C4-2B (cell line): ENCODE results near the gene BPGM.

Experiments used
- H3K27ac ChIP-seq: fragments of 450-650 bp; 2 replicates; pipeline ENCODE4 v1.5.1; 2017
- ZFX ChIP-seq: fragments of 450-650 bp; IDR thresholded peaks from 2 replicates; pipeline ENCODE4 v1.6.1; 2017
- TF ChIP-seq, protein P1 (sequence below): fragments of 450-650 bp; conservative IDR thresholded peaks from 2 replicates; pipeline ENCODE4 v1.5.1; 2017; ENCODE audit warnings: mild to moderate bottlenecking

BPGM gene

DNA sequence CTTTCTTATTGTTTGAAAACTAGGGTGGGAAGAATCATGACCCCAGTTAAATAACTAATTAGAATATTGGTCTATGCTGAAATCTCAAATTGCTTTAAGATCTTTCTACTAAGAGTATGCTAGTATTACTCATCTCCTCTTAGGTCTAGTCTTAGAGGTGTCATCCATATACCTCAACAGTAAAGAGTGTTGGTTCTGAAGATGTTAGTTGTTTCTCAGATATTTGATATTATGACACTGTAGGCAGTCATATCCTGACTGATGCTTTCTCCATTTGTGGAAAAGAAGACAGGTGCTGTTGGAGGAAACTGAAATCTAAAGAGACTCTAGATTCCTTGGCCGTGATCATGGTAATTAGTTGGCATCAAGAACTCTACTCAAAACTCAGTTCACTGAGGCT, 21.2 kb downstream of the BPGM start:
- H3K27ac ChIP-seq, result no peak overlapping the region
- TF ChIP-seq, protein P1, sequence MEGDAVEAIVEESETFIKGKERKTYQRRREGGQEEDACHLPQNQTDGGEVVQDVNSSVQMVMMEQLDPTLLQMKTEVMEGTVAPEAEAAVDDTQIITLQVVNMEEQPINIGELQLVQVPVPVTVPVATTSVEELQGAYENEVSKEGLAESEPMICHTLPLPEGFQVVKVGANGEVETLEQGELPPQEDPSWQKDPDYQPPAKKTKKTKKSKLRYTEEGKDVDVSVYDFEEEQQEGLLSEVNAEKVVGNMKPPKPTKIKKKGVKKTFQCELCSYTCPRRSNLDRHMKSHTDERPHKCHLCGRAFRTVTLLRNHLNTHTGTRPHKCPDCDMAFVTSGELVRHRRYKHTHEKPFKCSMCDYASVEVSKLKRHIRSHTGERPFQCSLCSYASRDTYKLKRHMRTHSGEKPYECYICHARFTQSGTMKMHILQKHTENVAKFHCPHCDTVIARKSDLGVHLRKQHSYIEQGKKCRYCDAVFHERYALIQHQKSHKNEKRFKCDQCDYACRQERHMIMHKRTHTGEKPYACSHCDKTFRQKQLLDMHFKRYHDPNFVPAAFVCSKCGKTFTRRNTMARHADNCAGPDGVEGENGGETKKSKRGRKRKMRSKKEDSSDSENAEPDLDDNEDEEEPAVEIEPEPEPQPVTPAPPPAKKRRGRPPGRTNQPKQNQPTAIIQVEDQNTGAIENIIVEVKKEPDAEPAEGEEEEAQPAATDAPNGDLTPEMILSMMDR, result no peak
- TF ChIP-seq ZFX, result no peak

DNA sequence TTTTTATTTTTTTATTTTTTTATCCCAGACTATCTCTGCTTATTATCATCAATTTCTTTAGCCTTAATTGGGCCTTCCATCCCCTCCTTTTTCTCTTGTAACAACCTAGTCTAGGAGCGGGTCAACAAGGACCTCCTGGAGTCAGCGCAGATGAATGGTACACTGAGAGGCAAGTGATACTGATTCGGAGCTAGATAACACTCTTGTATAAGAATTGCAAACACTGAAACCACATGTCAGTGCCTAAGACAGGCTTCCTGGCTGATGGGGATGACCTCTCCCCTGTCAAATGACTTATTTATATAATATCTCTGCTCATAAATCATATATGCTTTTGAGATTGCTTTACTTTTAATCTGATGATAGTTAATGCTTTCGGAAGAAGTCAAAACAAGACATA, 22.7 kb downstream of the BPGM start:
- H3K27ac ChIP-seq, result no peak overlapping the region

DNA sequence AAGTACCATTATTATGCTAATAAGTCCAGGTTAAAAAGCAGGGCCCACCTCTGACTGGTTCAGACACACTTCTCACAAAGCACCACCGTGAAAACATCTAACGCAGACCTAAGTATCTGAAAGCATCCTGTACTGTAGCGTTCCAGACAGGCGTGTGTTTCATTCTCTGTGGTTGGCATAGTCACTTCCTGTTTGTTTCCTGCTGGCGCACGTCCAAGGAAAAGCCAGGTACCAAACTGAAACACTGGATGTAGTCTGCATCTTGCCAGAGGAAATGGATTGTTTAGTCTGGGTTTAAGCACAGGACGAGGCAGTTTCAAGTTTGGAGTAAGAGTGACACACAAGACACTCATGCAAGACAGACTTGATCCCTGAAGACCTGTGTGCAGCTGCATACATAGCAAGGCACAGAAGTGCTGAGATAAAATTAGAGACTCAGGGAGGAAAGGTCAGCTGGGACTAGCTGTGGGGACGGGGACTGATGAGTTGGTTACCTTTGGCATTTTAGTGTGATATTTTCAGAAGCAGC, 23.3 kb downstream of the BPGM start:
- no peak overlapping the region for H3K27ac ChIP-seq

More for the DNA sequence above, 22.7 kb downstream of the BPGM start:
- TF ChIP-seq ZFX, result no peak
- TF ChIP-seq, protein P1, result no peak

DNA sequence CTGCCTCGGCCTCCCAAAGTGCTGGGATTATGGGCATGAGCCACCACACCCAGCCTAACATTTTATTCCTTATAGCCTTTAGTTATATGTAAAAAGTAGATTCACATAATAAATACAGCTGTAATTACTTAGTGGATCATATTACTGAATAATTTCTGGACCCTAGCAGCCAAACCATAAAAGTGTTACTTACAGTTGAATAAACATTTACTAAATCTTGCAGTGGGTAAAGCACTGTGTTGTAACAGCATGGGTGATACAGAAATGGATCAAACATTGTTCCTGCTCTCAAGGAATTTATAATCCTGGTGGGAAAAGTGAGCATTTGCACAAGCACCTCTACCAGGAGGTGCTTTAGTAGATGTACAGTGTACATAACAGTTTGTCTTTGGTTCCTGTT, 25.0 kb downstream of the BPGM start:
- no peak overlapping the region for H3K27ac ChIP-seq
- TF ChIP-seq, protein P1, result no peak
- TF ChIP-seq ZFX, result no peak

More for the DNA sequence above, 23.3 kb downstream of the BPGM start:
- TF ChIP-seq, protein P1, result no peak

DNA sequence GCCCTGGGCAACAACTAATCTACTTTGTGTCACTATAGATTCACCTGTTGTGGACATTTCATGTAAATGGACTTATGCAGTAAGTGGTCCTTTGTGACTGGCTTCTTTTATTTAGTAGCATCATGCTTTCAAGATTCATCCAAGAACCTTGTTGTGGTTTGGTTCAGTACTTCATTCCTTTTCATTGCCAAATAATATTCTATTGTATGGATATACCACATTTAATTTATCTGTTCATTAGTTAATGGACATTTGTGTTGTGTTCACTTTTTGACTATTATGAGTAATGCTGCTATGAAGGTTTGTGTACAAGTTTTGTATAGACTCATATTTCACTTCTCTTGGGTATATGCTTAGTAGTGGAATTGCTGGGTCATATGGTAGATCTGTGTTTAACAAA, 27.8 kb downstream of the BPGM start:
- TF ChIP-seq, protein P1, result no peak
- no peak for TF ChIP-seq ZFX

DNA sequence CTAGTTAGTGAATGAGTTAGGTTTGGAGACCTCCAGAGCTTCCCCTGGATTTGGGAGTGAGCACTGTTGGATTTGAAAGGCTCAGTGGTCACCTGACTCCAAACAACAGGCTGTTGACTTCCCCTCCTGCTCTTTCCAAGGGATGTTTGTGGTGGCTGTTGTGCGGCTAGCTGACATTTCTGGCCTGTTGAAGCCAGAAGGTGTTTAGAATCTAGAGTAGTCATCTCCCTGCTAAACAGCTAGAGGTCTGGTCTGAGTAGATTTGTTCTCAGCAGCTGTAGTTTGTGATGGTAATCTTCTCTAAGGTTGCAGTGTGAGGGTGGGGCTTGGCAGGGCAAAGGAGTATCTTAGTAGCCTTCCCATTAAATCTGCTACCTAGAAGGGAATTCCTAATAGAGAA, 30.1 kb downstream of the BPGM start:
- no peak for TF ChIP-seq ZFX
- TF ChIP-seq, protein P1, result no peak
- no peak overlapping the region for H3K27ac ChIP-seq

More for the DNA sequence above, 27.8 kb downstream of the BPGM start:
- H3K27ac ChIP-seq, result no peak overlapping the region

DNA sequence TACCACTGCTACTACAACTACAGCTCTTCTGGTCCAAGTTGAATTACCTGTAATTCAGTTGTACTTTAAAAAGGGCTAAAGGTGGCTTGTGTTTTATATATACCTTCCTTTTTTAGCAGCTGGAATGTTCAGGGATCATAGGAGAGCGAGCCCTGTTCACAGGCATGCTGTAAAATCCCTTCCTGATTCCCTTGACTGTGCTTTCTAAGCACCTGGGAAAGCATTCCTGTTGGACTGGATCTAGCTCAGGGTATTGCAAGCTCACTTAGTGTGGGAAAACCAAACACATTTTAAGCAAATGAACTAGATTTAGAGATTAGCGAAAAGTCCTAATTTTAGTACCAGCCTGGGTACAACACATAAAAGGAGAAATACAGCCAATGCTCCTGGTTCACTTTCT, 31.5 kb downstream of the BPGM start:
- TF ChIP-seq, protein P1, result no peak
- TF ChIP-seq ZFX, result no peak
- no peak overlapping the region for H3K27ac ChIP-seq
